Measurements from ENCODE around the gene KRI1.

- TF ChIP-seq POLR2A (IDR thresholded peaks at IDR 0.05; ENCODE audit: low read depth, low read length), result no peak
- TF ChIP-seq POLR2AphosphoS5 (IDR thresholded peaks at IDR 0.05; ENCODE audit: insufficient read depth, low read depth, low read length), result no peak
- no peak for TF ChIP-seq CTCF (IDR thresholded peaks at IDR 0.05; ENCODE audit: extremely low read depth in 1 of 2, insufficient read depth in 1 of 2, low read depth in 1 of 2, low read length in 2 of 2)
- no peak for TF ChIP-seq MAX (IDR thresholded peaks at IDR 0.05; ENCODE audit: insufficient read depth, insufficient read length)
- no peak for TF ChIP-seq EZH2 (IDR thresholded peaks at IDR 0.05; ENCODE audit: borderline replicate concordance, low read depth, low read length, severe bottlenecking)
- no peak for TF ChIP-seq JUN (IDR thresholded peaks at IDR 0.05; ENCODE audit: borderline replicate concordance, insufficient read depth, insufficient read length, low read depth)
- no peak for TF ChIP-seq FOS (IDR thresholded peaks at IDR 0.05; ENCODE audit: borderline replicate concordance, insufficient read depth, low read length)
Observed at GRCh38 chr19:10593820-10594637, 28.2 kb upstream of the KRI1 start.
